ENCODE measurements around the gene FTH1. TPM values are rescaled to one million over a fixed set of nuclear protein-coding genes. Genes with fewer than 3 reads are reported as not detected.
A peak's percentile ranks its signal among the peaks of the same experiment; 100 is the strongest.

The FTH1 gene
- total and polyA plus RNA-seq, 2 of the 13 experiments (the other 11 are each of a cell fraction or from before 2014, with no cell fraction given) = 607 to 760 TPM

GRCh38 chr11:62001450-62002191 lies 34.2 kb upstream of the FTH1 start (continued):
- TF ChIP-seq, protein P1, sequence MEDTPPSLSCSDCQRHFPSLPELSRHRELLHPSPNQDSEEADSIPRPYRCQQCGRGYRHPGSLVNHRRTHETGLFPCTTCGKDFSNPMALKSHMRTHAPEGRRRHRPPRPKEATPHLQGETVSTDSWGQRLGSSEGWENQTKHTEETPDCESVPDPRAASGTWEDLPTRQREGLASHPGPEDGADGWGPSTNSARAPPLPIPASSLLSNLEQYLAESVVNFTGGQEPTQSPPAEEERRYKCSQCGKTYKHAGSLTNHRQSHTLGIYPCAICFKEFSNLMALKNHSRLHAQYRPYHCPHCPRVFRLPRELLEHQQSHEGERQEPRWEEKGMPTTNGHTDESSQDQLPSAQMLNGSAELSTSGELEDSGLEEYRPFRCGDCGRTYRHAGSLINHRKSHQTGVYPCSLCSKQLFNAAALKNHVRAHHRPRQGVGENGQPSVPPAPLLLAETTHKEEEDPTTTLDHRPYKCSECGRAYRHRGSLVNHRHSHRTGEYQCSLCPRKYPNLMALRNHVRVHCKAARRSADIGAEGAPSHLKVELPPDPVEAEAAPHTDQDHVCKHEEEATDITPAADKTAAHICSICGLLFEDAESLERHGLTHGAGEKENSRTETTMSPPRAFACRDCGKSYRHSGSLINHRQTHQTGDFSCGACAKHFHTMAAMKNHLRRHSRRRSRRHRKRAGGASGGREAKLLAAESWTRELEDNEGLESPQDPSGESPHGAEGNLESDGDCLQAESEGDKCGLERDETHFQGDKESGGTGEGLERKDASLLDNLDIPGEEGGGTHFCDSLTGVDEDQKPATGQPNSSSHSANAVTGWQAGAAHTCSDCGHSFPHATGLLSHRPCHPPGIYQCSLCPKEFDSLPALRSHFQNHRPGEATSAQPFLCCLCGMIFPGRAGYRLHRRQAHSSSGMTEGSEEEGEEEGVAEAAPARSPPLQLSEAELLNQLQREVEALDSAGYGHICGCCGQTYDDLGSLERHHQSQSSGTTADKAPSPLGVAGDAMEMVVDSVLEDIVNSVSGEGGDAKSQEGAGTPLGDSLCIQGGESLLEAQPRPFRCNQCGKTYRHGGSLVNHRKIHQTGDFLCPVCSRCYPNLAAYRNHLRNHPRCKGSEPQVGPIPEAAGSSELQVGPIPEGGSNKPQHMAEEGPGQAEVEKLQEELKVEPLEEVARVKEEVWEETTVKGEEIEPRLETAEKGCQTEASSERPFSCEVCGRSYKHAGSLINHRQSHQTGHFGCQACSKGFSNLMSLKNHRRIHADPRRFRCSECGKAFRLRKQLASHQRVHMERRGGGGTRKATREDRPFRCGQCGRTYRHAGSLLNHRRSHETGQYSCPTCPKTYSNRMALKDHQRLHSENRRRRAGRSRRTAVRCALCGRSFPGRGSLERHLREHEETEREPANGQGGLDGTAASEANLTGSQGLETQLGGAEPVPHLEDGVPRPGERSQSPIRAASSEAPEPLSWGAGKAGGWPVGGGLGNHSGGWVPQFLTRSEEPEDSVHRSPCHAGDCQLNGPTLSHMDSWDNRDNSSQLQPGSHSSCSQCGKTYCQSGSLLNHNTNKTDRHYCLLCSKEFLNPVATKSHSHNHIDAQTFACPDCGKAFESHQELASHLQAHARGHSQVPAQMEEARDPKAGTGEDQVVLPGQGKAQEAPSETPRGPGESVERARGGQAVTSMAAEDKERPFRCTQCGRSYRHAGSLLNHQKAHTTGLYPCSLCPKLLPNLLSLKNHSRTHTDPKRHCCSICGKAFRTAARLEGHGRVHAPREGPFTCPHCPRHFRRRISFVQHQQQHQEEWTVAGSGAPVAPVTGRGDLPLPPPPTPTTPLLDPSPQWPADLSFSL (CRISPR knock-in tag; IDR thresholded peaks at IDR 0.05) = peak; percentile 35; the same call in 1 of the 2 replicates
- TF ChIP-seq ZNF740 (CRISPR knock-in tag; IDR thresholded peaks at IDR 0.05) (no peak), JUND (CRISPR knock-in tag; IDR thresholded peaks at IDR 0.05) (no peak), SNAPC5 (CRISPR knock-in tag; IDR thresholded peaks at IDR 0.05; ENCODE audit: borderline replicate concordance) (no peak), SNRNP70 (IDR thresholded peaks at IDR 0.05; ENCODE audit: low read depth, low read length) (no peak)

All from HepG2 (cell line).